Activated T-cell treated with anti-CD3 and anti-CD28 coated beads, Interleukin-2, amount 50 U/mL, for 72 hours (primary cell): Measurements from ENCODE around the gene XPO6. TPM values are rescaled to one million over a fixed set of nuclear protein-coding genes. Genes with fewer than 3 reads are reported as not detected.
A peak's percentile ranks its signal among the peaks of the same experiment; 100 is the strongest.
"Not testable (repeated sequence)": the region's sequence is repeated elsewhere in the genome, so short reads cannot be mapped to it uniquely, and the experiment has no call there.

ENCODE experiments used
- ATAC-seq, 2 donors: fragments of 150-1000 bp; cut with Tn5 transposase; replicated peaks in 1 of 2; 2 replicates each; pipeline ENCODE4 v1.10.0; 2021; ENCODE audit warnings: moderate library complexity in 2 of 2, mild to moderate bottlenecking in 1 of 2
- DNase-seq, 2 donors: peaks; one replicate each; pipeline ENCODE4 v3.0.0; 2021 to 2022; ENCODE audit warnings: mixed read lengths in 1 of 2
- H3K27ac Mint-ChIP-seq: one replicate; pipeline ENCODE4 v1.8.0; 2022; ENCODE audit warnings: mild to moderate bottlenecking, moderate library complexity, mixed read lengths
- H3K27me3 Mint-ChIP-seq: one replicate; pipeline ENCODE4 v1.8.0; 2022; ENCODE audit warnings: low read depth, mixed read lengths
- H3K36me3 Mint-ChIP-seq, 2 donors: one replicate each; pipeline ENCODE4 v1.8.0; 2022; ENCODE audit warnings: mixed read lengths in 2 of 2, mild to moderate bottlenecking in 1 of 2; ENCODE audit not compliant: insufficient read depth in 2 of 2
- H3K4me1 Mint-ChIP-seq: one replicate; pipeline ENCODE4 v1.8.0; 2022; ENCODE audit warnings: low read depth, mixed read lengths
- H3K4me3 Mint-ChIP-seq, 2 donors: one replicate each; pipeline ENCODE4 v1.8.0; 2022; ENCODE audit warnings: mild to moderate bottlenecking in 2 of 2, mixed read lengths in 2 of 2, moderate library complexity in 2 of 2
- H3K9me3 Mint-ChIP-seq, 2 donors: one replicate each; pipeline ENCODE4 v1.8.0; 2022; ENCODE audit warnings: mixed read lengths in 2 of 2
- total RNA-seq, 2 donors: library from RNA; stranded (reverse); gene quantifications; one replicate each; pipeline ENCODE4 v1.2.3, GENCODE V29; 2022

XPO6 gene
- total RNA-seq, 2 donors from 2014 or later = 276 to 279 TPM

DNA sequence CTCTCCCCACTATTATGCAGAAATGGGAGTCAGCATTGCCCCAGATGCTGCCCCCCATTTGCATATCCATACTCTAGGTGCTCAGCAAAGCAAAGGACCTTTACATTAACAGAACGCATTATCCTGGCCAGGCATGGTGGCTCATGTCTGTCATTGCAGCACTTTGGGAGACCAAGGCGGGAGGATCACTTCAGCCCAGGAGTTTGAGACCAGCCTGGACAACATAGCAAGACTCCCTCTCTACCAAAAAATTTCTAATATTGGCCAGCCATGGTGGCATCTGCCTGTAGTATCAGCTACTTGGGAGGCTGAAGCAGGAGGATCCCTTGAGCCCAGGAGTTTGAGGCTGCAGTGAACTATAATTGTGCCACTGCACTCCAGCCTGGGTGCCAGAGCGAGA is 12.1 kb upstream of the XPO6 start:
- not testable (repeated sequence) for H3K4me1 Mint-ChIP-seq, H3K9me3 Mint-ChIP-seq, H3K36me3 Mint-ChIP-seq, DNase-seq, H3K27ac Mint-ChIP-seq, H3K27me3 Mint-ChIP-seq, H3K4me3 Mint-ChIP-seq, ATAC-seq

DNA sequence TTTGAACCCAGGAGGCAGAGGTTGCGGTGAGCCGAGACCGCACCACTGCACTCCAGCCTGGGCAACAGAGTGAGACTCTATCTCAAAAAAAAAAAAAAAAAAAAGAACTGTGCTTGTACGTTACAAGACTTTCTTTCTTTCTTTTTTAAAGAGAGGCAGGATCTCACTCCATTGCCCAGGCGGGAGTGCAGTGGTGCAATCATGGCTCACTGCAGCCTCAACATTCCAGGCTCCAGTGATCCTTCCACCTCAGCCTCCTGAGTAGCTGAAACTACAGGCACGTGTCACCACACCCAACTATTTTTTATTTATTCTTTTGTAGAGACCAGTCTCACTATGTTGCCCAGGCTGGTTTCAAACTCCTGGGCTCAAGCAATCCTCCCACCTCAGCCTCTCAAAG is 8.0 kb upstream of the XPO6 start:
- H3K27me3 Mint-ChIP-seq, H3K36me3 Mint-ChIP-seq, H3K27ac Mint-ChIP-seq, H3K4me3 Mint-ChIP-seq, H3K4me1 Mint-ChIP-seq, H3K9me3 Mint-ChIP-seq, ATAC-seq, DNase-seq: not testable (repeated sequence)

DNA sequence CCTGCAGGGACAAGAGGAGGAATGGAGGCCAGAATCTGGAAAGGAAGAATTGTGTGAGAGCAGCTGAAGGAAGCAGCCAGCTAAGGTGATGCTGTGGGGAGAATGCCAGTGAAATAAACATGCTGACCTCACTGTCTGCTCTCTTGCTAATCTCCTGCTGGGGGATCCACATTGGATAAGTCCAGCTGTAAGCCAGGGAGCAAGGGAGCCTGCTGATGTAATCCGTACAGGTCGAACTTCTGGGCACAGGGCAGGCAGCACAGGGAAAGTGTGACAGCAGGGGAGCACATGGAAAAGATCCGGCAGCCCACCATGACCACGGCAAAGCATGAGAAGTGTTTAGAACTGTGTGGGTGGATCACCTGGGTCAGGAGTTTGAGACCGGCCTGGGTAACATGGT is 7.5 kb upstream of the XPO6 start:
- DNase-seq = no peak
- no peak overlapping the region for H3K4me3 Mint-ChIP-seq
- no peaks in the 10 kb centered on the region for H3K9me3 Mint-ChIP-seq
- no peaks in the 10 kb centered on the region for H3K36me3 Mint-ChIP-seq
- no peak overlapping the region for H3K27ac Mint-ChIP-seq
- H3K4me1 Mint-ChIP-seq = no peaks in the 10 kb centered on the region
- no peaks in the 10 kb centered on the region for H3K27me3 Mint-ChIP-seq
- no peak for ATAC-seq

DNA sequence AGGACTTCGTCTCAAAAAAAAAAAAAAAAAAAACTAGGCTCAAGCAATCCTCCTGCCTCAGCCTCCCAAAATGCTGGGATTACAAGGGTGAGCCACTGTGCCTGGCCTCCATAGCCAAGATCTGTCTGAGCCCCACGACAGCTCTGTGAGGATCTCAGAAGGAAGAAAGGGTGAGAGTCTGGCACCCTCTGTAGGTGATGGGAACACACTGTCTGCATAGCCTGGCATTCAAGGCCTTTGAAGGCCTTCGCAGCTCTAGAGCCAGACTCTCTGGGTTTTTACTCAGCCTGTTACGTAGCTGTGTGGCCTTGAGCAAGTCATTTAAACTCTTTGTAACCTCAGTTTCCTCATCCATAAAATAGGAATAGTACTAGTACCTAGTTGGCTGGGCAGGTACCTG is 6.3 kb upstream of the XPO6 start:
- no peaks in the 10 kb centered on the region for H3K9me3 Mint-ChIP-seq
- H3K4me3 Mint-ChIP-seq = no peak overlapping the region
- H3K36me3 Mint-ChIP-seq = no peaks in the 10 kb centered on the region
- no peaks in the 10 kb centered on the region for H3K27me3 Mint-ChIP-seq
- H3K4me1 Mint-ChIP-seq = no peaks in the 10 kb centered on the region
- peak; percentile 65 to 71 for DNase-seq
- ATAC-seq = peak; percentile 99
- no peak overlapping the region for H3K27ac Mint-ChIP-seq

DNA sequence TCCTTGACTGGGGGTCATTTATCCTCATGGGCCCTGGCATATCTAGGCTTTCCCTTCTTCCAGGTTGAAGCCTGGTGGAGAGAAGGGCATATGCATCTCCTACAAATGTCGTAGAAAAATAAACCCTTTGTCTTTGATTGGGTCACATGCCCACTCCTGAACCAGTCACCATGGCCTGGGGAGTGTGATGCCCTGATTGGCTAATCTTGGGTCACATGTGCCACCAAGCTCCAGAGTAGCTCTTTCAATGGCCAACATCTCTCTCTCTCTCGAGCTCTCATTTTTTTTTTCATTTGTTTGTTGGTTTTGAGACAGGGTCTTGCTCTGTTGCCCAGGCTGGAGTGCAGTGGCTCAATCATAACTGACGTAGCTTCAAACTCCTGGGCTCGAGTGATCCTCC is 5.6 kb upstream of the XPO6 start:
- peaks cover 3% of the 10 kb centered on the region for H3K4me1 Mint-ChIP-seq
- no peaks in the 10 kb centered on the region for H3K36me3 Mint-ChIP-seq
- H3K27ac Mint-ChIP-seq = no peak overlapping the region
- no peaks in the 10 kb centered on the region for H3K9me3 Mint-ChIP-seq
- ATAC-seq (no peak), DNase-seq (no peak)
- H3K27me3 Mint-ChIP-seq = no peaks in the 10 kb centered on the region
- no peak overlapping the region for H3K4me3 Mint-ChIP-seq

DNA sequence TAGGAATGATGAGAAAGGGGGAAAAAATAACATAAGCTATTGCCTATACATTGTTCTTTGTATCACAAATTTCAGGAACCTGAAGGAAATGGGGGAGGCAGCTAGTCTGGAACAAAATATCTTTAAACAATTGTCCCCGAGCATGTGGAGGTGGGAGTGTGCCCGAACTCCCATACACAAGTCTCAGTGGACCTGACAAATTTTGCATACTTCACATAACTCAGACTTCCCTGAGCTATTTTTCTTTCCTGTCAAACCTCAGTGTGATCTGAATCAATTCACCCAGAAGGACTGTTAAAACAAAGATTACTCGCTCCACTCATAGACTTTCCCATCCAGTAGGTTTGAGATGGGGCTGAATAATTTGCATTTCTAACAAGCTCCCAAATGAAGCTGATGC is 1.6 kb upstream of the XPO6 start:
- peaks cover 23% of the 10 kb centered on the region for H3K4me1 Mint-ChIP-seq
- DNase-seq = no peak
- H3K27ac Mint-ChIP-seq = no peak overlapping the region
- H3K27me3 Mint-ChIP-seq = no peaks in the 10 kb centered on the region
- peaks cover 11 to 15% of the 10 kb centered on the region in 2 donors for H3K36me3 Mint-ChIP-seq
- H3K4me3 Mint-ChIP-seq = no peak overlapping the region
- H3K9me3 Mint-ChIP-seq = peaks cover 1% of the 10 kb centered on the region in 2 donors
- ATAC-seq = no peak

DNA sequence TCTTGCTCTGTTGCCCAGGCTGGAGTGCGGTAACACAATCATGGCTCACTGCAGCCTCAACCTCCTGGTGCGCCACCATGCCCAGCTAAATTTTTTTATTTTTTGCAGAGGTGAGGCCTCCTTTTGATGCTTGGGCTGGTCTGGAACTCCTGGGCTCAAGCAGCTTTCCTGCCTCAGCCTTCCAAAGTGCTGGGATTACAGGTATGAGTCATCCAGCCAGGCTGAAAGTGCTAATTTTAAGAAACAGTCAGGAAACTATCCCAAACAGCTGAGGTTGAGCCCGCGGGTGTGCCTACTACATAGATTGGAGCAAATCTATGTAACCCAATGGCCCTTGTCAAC is 738 bp upstream of the XPO6 start:
- DNase-seq = no peak
- peaks cover 32% of the 10 kb centered on the region for H3K4me1 Mint-ChIP-seq
- peak overlapping the region; percentile 78 to 84 for H3K4me3 Mint-ChIP-seq
- H3K36me3 Mint-ChIP-seq = peaks cover 16 to 17% of the 10 kb centered on the region in 2 donors
- H3K9me3 Mint-ChIP-seq = peaks cover 1% of the 10 kb centered on the region in 2 donors
- H3K27me3 Mint-ChIP-seq = no peaks in the 10 kb centered on the region
- no peak for ATAC-seq
- H3K27ac Mint-ChIP-seq = peak overlapping the region; percentile 86

DNA sequence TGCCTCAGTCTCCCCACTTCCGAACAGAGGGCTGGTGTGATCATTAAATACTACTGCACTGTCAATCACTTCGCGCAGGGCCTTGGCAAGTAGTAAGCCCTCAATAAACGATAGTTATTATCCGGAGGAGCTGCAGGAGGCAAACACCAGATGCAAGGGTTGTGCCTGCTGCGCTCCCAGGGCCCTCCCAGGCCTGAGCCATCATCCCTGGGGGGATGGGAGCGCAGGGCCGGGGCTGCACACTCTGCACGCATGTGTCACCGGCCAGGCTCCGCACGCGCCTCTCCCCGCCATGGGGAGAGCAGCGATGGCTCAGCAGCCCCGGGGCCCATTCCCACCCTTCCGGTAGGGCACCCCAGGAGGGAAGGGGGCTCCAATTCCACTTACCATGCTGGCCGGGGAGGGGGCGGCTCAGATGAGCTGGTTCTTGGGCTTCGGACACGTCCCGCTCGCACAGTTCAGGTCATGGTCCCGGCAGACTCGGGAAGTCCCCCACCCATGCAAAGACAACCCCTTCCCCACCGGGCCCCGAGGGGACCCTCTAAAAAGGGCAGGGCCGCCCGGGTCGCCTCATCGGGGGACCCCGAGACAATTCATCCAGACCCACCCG is 681 bp downstream of the XPO6 start:
- H3K9me3 Mint-ChIP-seq = peaks cover 1% of the 10 kb centered on the region in 2 donors
- peak overlapping the region; percentile 93 to 95 for H3K4me3 Mint-ChIP-seq
- ATAC-seq = peak; percentile 58 to 65
- peaks cover 42% of the 10 kb centered on the region for H3K4me1 Mint-ChIP-seq
- peaks cover 18 to 25% of the 10 kb centered on the region in 2 donors for H3K36me3 Mint-ChIP-seq
- no peaks in the 10 kb centered on the region for H3K27me3 Mint-ChIP-seq
- H3K27ac Mint-ChIP-seq = peak overlapping the region; percentile 38
- DNase-seq = peak; percentile 74 to 78

DNA sequence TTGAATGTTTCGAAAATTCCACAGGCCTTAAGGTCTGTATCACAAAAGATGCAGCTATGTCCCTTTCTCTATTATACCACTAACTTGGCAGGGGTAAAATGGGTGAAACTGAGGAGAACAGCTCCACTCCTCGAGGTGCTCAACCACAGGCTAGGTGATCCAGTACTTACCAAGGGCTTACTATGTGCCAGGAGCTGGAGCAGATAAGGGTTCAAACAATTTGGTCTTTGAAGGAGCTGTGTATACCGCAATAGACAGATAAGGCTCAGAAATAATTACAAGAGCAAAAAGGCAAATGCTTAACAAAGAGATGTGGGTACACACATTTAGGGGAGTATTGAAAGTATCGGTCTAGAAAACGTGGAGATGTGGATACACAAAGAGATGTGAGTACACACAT is 1.5 kb downstream of the XPO6 start:
- Mint-ChIP-seq H3K36me3 (peaks cover 18 to 25% of the 10 kb centered on the region in 2 donors), H3K9me3 (peaks cover 1% of the 10 kb centered on the region in 2 donors), H3K4me1 (peaks cover 42% of the 10 kb centered on the region), H3K27me3 (no peaks in the 10 kb centered on the region), H3K27ac (peak overlapping the region; percentile 82), H3K4me3 (peak overlapping the region; percentile 93 to 95)
- ATAC-seq (no peak), DNase-seq (no peak)

DNA sequence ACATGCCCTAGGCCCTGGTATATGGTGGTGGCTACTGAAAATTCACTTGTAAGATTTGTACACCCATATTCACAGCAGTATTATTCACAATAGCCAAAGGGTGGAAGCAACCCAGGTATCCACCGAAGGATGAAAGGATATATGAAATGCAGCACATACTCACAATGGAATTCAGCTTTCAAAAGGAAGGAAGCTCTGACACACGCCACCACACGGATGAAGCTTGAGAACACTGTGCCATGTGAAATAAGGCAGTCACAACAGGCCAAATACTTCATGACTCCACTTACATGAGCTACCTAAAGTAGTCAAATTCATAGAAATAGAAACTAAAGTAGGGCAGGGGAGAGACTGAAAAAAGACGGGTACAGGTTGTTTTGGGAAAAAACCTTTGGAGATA is 2.9 kb downstream of the XPO6 start:
- Mint-ChIP-seq H3K36me3 (peaks cover 18 to 25% of the 10 kb centered on the region in 2 donors), H3K27me3 (no peaks in the 10 kb centered on the region), H3K4me3 (peak overlapping the region; percentile 95 to 98), H3K9me3 (peaks cover 1% of the 10 kb centered on the region in 2 donors), H3K4me1 (peaks cover 42% of the 10 kb centered on the region), H3K27ac (peak overlapping the region; percentile 94)
- DNase-seq (no peak), ATAC-seq (no peak)

DNA sequence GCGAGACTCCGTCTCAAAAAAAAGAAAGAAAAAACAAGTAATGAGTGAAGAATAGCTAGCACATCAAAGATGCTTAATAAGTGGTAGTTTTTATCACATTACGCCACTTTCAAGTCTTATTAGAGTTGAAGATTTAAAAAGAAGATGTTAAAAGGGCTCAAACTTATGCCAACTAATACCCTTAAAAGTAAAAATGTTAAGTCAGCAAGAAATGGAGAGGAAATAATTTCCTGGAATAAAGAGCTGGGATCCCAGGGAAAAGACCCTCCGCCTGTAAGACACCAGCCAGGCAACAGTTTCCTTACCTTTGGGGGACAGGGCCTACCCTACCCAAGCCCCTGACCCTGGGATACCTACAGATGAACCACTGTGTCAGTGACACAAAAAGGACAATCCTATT is 3.6 kb downstream of the XPO6 start:
- no peaks in the 10 kb centered on the region for H3K27me3 Mint-ChIP-seq
- H3K36me3 Mint-ChIP-seq = peaks cover 18 to 25% of the 10 kb centered on the region in 2 donors
- peak overlapping the region; percentile 53 for H3K27ac Mint-ChIP-seq
- H3K4me3 Mint-ChIP-seq = peak overlapping the region; percentile 61 to 98
- H3K9me3 Mint-ChIP-seq = peaks cover 1% of the 10 kb centered on the region in 2 donors
- DNase-seq = no peak
- ATAC-seq = no peak
- peaks cover 42% of the 10 kb centered on the region for H3K4me1 Mint-ChIP-seq

DNA sequence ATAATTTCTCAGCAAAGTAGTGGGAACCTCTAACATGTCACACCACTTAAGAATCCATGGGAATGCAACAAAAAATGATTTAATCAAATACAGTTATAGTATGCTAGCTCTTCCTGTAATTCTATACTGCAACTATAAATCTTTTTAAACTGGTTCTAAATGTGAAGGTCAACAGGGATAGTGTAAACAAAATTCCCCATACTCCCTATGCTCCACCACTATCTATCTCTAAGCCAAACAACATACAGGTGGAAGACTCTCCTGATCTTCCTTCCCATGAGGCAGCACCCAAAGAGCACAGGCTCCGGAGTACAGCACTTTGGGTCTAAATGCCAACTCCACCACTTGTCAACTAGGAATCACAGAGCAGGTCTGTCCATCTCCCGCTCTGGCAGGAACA is 4.4 kb downstream of the XPO6 start:
- Mint-ChIP-seq H3K4me1 (peaks cover 40% of the 10 kb centered on the region), H3K36me3 (peaks cover 20 to 29% of the 10 kb centered on the region in 2 donors), H3K9me3 (peaks cover 1% of the 10 kb centered on the region in 2 donors), H3K27ac (peak overlapping the region; percentile 53), H3K4me3 (peak overlapping the region; percentile 41 to 61), H3K27me3 (no peaks in the 10 kb centered on the region)
- DNase-seq (no peak), ATAC-seq (no peak)

DNA sequence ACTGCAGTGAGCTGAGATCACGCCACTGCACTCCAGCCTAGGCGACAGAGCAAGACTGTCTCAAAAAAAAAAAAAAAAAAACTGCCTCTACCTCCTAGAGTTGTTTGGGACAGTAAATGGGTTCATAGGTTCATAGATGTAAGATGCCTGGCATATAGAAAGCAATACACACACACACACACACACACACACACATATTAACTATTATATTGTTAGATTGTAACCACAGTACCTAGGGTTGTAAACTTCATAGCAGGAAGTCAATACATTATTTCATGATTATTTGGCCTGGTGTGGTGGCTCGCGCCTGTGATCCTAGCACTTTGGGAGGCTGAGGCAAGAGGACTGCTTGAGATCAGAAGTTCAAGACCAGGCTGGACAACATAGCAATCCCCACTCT is 5.8 kb downstream of the XPO6 start:
- Mint-ChIP-seq H3K27ac (no peak overlapping the region), H3K9me3 (no peaks in the 10 kb centered on the region), H3K36me3 (peaks cover 23 to 38% of the 10 kb centered on the region in 2 donors), H3K4me3 (no peak overlapping the region), H3K4me1 (peaks cover 41% of the 10 kb centered on the region), H3K27me3 (no peaks in the 10 kb centered on the region)
- ATAC-seq (no peak), DNase-seq (no peak)
